Measurements from ENCODE around the gene C5orf46. TPM values are rescaled to one million over a fixed set of nuclear protein-coding genes. Genes with fewer than 3 reads are reported as not detected.

C5orf46 gene
- total and polyA plus RNA-seq, 2 donors (not counting 1 experiment from before 2014, with no cell fraction given), result not detected

DNA sequence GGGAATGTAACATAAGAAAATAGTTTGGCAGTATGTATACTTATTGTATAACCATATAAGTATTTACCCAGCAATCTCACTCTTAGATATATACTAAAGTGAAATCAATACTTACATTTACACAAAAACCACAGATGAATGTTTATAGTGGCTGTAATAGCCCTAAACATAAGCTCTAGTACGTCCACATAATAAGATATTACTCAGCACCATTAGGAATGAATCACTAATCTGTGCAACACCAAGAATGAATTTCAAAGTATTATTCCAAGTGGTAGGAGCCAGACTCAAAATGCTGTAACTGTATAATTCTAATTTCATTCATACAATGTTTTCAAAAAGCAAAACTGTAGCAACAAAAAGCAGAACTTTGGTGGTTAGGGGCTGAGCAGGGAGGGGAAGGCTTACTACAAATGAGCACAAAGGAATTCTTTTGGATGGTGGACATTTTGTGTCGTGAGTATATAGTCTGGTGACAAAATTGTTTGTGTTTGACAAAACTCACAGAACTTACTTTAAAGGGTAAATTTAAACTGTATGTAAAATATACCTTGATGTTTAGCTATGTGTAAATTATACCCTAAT lies 11.9 kb upstream of the C5orf46 start:
- Histone ChIP-seq H3K27ac (ENCODE audit: low read length in 2 of 2) (no peak overlapping the region), H3K9me3 (ENCODE audit: control extremely low read depth in 1 of 3, control insufficient read depth in 2 of 3, insufficient read depth in 1 of 3, low read length in 2 of 3) (no peaks in the 10 kb centered on the region), H3K27me3 (replicated peaks in 1 of 4; ENCODE audit: control extremely low read depth in 1 of 4, control insufficient read depth in 3 of 4, insufficient read depth in 4 of 4, low read length in 3 of 4) (no peaks in the 10 kb centered on the region), H3K36me3 (replicated peaks in 1 of 2; ENCODE audit: control extremely low read depth in 1 of 2, control insufficient read depth in 1 of 2, extremely low read depth in 1 of 2, insufficient read depth in 2 of 2, low read length in 1 of 2) (no peaks in the 10 kb centered on the region), H3K79me2 (ENCODE audit: control insufficient read depth, insufficient read depth, low read length) (no peaks in the 10 kb centered on the region), H2AFZ (ENCODE audit: insufficient read depth, low read depth, low read length, poor library complexity, severe bottlenecking) (no peak overlapping the region), H3K4me3 (ENCODE audit: control extremely low read depth in 1 of 5, extremely low read depth in 1 of 5, insufficient read depth in 1 of 5, low read depth in 2 of 5, low read length in 4 of 5) (no peak overlapping the region), H4K20me1 (ENCODE audit: control insufficient read depth, insufficient read depth, low read length, poor library complexity, severe bottlenecking) (no peaks in the 10 kb centered on the region), H3K4me1 (ENCODE audit: control insufficient read depth in 2 of 2, insufficient read depth in 2 of 2, low read length in 2 of 2) (no peaks in the 10 kb centered on the region), H3K4me2 (replicated peaks; ENCODE audit: low read depth, low read length, poor library complexity, severe bottlenecking) (no peak overlapping the region), H3K9ac (ENCODE audit: low read length) (no peak overlapping the region)
- no CpG with 5 or more reads among the region's 2 CpGs for WGBS (ENCODE audit: insufficient coverage)
- ChIA-PET CTCF (no interaction called here), POLR2A (no interaction called here)
- ATAC-seq (ENCODE audit: low read depth) (no peak), DNase-seq (no peak)
- Mint-ChIP-seq H3K9me3 (ENCODE audit: insufficient read depth) (no peaks in the 10 kb centered on the region), H3K4me1 (no peaks in the 10 kb centered on the region), H3K27me3 (no peaks in the 10 kb centered on the region), H3K27ac (no peak overlapping the region), H3K4me3 (no peak overlapping the region)
- intact Hi-C loops (cut with micrococcal nuclease), result no loop called here
- TF ChIP-seq CTCF (IDR thresholded peaks at IDR 0.05) (no peak), EZH2 (IDR thresholded peaks at IDR 0.05; ENCODE audit: borderline replicate concordance, insufficient read depth, low read depth, low read length, poor library complexity, severe bottlenecking) (no peak)

DNA sequence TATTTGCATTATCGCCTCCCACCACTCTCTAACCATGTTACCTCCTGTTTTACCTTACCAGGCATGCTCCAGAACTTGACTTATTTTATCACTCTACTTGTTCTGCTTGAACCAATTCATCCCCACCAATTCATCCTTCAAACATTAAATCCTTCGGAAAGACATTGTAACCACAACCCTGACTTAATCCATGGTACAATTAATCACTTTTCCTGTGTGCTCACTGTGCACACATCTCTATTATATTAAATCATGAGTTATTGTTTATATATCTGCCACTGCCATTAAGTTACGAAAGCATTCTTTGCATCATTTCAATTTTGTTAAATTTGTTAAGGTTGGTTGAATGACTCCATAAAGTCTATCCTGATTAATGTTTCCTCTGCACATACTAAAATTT lies 7.4 kb upstream of the C5orf46 start:
- POLR2A ChIA-PET, result no interaction called here
- H3K27ac Mint-ChIP-seq, result no peak overlapping the region
- 100% methylated on average over 1 of the region's 3 CpGs for WGBS (ENCODE audit: insufficient coverage)

More for the DNA sequence above, 7.4 kb upstream of the C5orf46 start:
- peaks cover 3% of the 10 kb centered on the region for H3K27me3 Mint-ChIP-seq
- Histone ChIP-seq H4K20me1 (ENCODE audit: control insufficient read depth, insufficient read depth, low read length, poor library complexity, severe bottlenecking) (no peaks in the 10 kb centered on the region), H3K9ac (ENCODE audit: low read length) (no peak overlapping the region), H3K4me3 (ENCODE audit: control extremely low read depth in 1 of 5, extremely low read depth in 1 of 5, insufficient read depth in 1 of 5, low read depth in 2 of 5, low read length in 4 of 5) (no peak overlapping the region), H3K79me2 (ENCODE audit: control insufficient read depth, insufficient read depth, low read length) (no peaks in the 10 kb centered on the region), H3K4me2 (replicated peaks; ENCODE audit: low read depth, low read length, poor library complexity, severe bottlenecking) (no peak overlapping the region), H2AFZ (ENCODE audit: insufficient read depth, low read depth, low read length, poor library complexity, severe bottlenecking) (no peak overlapping the region), H3K27me3 (replicated peaks in 1 of 4; ENCODE audit: control extremely low read depth in 1 of 4, control insufficient read depth in 3 of 4, insufficient read depth in 4 of 4, low read length in 3 of 4) (no peaks in the 10 kb centered on the region), H3K9me3 (ENCODE audit: control extremely low read depth in 1 of 3, control insufficient read depth in 2 of 3, insufficient read depth in 1 of 3, low read length in 2 of 3) (no peaks in the 10 kb centered on the region), H3K27ac (ENCODE audit: low read length in 2 of 2) (no peak overlapping the region), H3K36me3 (replicated peaks in 1 of 2; ENCODE audit: control extremely low read depth in 1 of 2, control insufficient read depth in 1 of 2, extremely low read depth in 1 of 2, insufficient read depth in 2 of 2, low read length in 1 of 2) (no peaks in the 10 kb centered on the region), H3K4me1 (ENCODE audit: control insufficient read depth in 2 of 2, insufficient read depth in 2 of 2, low read length in 2 of 2) (no peaks in the 10 kb centered on the region)
- DNase-seq, result no peak
- no peaks in the 10 kb centered on the region for H3K9me3 Mint-ChIP-seq (ENCODE audit: insufficient read depth)
- CTCF ChIA-PET, result no interaction called here
- no peak for ATAC-seq (ENCODE audit: low read depth)
- intact Hi-C loops (cut with micrococcal nuclease), result no loop called here
- H3K4me3 Mint-ChIP-seq, result no peak overlapping the region
- no peak for TF ChIP-seq EZH2 (IDR thresholded peaks at IDR 0.05; ENCODE audit: borderline replicate concordance, insufficient read depth, low read depth, low read length, poor library complexity, severe bottlenecking)
- H3K4me1 Mint-ChIP-seq, result no peaks in the 10 kb centered on the region

All from B cell (primary cell).